GM12872 (cell line): ENCODE measurements around the gene TREM2.

Source experiments
- TF ChIP-seq, protein P1 (sequence below): IDR thresholded peaks from 3 replicates; pipeline ENCODE4 v1.5.1; 2011; ENCODE audit warnings: low read depth, mild to moderate bottlenecking, low read length, moderate library complexity; ENCODE audit not compliant: insufficient read depth

TREM2 gene

DNA sequence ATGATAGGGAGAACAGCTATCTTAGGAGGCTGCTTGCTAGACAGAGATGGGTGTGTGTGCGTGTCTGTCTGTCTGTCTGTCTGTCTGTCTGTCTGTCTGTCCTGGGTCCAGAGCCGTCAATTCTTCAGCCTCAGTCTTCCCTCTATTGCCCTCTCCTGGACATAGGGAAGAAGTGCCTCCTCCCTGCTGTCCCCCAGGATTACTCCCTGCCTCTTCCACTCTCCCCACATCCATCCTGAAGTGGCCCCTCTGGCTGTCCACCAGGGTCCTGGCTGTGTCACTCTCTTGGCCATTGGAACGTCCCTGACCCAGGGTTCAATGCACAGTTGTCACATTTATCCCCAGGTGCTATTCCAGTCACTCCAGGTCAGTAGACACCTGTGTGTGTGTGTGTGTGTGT is 27.9 kb upstream of the TREM2 start:
- TF ChIP-seq, protein P1, sequence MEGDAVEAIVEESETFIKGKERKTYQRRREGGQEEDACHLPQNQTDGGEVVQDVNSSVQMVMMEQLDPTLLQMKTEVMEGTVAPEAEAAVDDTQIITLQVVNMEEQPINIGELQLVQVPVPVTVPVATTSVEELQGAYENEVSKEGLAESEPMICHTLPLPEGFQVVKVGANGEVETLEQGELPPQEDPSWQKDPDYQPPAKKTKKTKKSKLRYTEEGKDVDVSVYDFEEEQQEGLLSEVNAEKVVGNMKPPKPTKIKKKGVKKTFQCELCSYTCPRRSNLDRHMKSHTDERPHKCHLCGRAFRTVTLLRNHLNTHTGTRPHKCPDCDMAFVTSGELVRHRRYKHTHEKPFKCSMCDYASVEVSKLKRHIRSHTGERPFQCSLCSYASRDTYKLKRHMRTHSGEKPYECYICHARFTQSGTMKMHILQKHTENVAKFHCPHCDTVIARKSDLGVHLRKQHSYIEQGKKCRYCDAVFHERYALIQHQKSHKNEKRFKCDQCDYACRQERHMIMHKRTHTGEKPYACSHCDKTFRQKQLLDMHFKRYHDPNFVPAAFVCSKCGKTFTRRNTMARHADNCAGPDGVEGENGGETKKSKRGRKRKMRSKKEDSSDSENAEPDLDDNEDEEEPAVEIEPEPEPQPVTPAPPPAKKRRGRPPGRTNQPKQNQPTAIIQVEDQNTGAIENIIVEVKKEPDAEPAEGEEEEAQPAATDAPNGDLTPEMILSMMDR: peak; percentile 24; the same call in 1 of the 3 replicates

DNA sequence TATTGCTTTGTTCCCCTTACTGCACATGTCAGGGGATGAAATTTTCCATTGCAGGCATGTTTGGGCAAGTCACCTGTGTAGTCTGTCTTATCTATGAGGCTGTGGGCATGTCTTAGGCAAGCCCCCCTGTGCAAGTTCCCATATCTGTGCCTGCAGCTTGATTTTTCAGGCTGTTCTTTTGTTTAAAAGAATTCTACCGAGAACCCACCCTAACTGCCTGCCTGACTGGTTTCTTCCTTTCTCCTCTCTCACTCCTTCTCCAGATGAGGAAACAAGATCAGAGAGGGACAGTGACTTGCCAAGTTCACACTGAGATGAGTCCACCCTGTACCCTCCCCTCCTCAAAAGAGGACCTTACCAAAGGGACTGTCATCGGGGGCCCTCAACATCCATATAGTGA is 27.1 kb upstream of the TREM2 start:
- TF ChIP-seq, protein P1: no peak

DNA sequence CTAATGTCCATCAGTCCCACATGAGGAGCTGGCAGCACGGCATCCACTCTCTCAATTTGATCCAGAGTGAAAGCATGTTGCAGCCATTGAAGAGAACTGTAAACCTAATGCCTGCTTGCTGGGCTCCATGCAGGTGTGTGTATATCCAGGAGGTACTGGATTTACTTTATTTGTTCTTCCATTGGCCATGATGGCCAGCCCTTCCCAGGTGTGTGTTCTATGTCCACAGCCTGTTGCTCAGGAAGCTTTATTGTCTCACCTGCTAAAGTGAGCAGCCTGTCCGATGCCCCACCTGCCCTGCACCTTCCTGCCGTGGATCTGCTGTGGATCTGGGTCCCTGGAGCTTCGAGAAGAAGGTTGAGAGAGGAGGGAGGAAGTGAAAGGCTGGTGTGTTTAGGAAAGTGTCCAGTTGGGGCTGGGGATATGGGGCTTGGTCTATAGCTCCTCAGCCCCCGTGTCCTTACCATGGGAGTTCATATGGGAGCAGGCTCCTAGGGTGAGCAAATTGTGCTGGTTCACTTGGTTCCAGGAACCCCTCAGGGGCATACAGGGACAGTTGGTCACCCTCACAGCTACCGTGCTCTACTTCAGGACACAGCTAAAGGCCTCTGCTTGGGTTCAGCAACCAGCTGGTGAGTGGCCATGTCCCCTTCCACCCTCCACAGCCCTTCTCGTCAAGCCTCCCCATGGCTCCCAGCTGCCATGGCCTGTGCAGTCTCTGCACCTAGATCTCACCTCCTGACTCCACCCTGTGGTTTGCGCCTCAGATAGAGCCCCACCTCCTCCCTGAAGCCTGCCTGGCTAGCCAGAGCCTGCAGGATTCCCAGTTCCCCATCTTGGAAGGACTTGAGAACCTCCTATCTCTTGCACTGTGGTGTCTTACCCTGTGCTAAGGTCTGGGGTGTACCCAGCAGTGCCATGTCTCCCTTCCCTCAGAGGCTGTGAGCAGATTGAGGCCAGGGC is 25.3 kb upstream of the TREM2 start:
- TF ChIP-seq, protein P1: no peak

DNA sequence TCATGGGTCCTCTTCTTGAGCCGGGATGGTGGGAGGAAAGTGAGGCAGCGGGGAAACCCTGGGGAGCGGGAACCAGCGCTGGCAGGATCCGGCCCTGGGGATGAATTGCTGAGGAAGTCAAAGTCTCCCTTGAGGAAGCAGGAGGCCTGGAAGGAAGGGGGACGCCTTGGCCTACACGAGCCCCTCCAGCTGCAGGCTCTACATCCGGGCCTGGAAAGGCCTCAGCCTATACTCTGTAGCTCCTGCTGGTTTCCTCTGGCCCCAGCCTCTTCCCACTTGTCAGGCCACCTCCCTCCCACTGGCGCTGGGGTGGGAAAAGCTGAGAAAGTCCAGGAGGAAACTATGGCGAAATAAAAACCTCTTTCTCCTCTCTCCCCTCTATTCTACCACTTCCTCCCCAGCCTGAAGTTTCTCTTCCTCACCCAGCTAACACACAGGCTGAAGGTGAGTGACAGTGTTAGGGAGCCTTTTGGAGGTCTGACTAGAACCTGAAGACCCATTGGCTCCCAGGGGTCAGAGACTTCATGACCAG is 23.2 kb upstream of the TREM2 start:
- TF ChIP-seq, protein P1: no peak

DNA sequence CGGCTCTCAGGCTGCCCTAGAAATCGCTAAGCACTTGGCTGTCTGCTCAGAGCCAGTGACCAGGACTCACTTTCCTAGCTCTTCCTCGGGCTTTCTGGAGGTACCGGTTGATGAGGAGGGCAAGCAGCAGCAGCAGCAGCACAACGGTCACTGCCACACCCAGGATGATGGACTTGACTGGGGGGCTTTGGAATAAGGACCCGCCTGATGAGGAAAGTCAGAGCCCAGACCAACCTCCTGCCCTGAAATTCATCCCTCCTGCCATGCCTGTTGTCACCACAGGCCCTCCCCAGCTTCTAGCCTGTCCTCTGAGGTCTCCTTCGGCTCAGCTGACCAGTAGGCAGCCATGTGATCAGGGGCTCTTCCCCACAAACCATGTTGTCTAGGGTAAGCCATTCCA is 21.8 kb upstream of the TREM2 start:
- TF ChIP-seq, protein P1: no peak

DNA sequence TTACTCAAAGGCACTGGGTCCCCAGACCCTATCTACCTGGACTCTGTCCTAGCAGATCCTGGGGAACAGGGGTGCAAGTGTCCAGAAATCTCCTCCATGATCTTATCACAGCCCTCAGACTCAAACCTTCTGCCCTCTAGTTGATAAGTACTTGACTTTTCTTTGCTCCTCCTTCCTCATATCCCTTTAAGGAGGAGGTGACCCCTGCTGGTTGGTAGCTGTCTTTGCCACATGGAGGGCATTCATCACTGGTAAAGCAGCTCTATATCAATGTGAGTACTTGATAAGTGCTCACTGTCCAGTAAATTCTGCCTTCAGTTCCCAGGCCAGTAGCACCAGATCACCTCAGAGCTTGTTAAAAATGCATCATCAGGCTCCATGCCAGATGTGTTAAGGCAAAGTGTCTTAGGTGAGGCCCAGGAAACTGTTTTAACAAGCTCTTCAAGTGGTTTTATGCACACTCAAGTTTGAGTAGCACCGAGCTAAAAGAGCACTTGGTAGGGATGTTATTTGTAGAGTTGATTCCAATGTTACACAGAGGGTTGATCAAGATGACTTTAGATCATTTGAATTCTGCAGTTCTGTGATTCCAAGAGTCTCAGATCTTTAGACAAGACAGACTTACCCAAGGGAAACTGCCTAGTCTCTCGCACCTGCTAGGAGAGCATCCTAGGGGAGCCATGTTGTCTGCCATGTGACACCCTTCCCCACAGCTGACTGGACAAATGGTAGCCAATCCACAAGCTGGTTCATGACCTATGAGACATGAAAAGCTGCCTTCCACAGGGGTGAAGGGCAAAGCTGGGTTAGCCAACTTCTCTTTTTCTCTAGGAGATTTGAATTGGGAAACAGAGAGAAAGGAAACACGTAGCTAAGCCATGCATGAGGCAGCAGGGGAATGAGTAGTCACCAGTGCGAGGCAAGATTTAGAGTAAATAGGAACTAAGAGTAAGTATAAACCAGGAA is 19.4 kb upstream of the TREM2 start:
- TF ChIP-seq, protein P1: peak; percentile 72

DNA sequence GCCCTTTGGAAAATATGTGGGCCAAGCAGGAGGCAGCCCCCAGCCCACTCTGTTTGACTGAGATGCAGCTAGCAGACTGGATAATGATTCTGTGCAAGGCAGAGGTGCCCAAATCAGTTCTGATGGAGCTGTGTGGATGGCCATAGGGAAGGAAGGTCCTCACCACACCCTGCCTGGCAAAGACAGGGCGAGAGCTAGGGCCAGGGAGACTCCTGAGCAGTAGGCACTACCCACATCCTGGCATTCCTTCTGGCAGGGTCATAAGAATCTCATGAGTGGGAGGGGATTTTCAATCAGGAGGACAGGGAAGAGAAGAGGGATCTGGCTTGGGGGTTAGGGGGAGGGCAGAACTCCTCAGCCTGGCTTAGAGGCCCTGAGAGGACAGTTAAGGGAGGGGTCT is 18.6 kb upstream of the TREM2 start:
- TF ChIP-seq, protein P1: no peak
